ENCODE measurements around the gene PRR19. TPM values are rescaled to one million over a fixed set of nuclear protein-coding genes. Genes with fewer than 3 reads are reported as not detected.
A peak's percentile ranks its signal among the peaks of the same experiment; 100 is the strongest.
"Not testable (repeated sequence)": the region's sequence is repeated elsewhere in the genome, so short reads cannot be mapped to it uniquely, and the experiment has no call there.

Gene PRR19
- total RNA-seq, 1 donor from 2014 or later: 1.3 TPM

- H3K9me3 Mint-ChIP-seq (ENCODE audit: unreplicated experiment): no peaks in the 10 kb centered on the region
- H3K27me3 Mint-ChIP-seq (ENCODE audit: low read depth, unreplicated experiment): no peaks in the 10 kb centered on the region
- DNase-seq (ENCODE audit: low read depth) (no peak), FAIRE-seq (no peak)
- H3K27ac ChIP-seq (ENCODE audit: low read depth, low read length): no peak overlapping the region
- H3K4me3 ChIP-seq (ENCODE audit: insufficient read depth, low read depth, low read length): no peak overlapping the region
- no peak overlapping the region for H3K27ac Mint-ChIP-seq (ENCODE audit: unreplicated experiment)
- no peak overlapping the region for H3K9ac ChIP-seq (ENCODE audit: low read length)
- H3K9me3 ChIP-seq (ENCODE audit: insufficient read depth, low read depth, low read length): no peaks in the 10 kb centered on the region
- no peaks in the 10 kb centered on the region for H3K36me3 ChIP-seq (ENCODE audit: insufficient read depth, low read length)
- H3K36me3 Mint-ChIP-seq (ENCODE audit: low read depth, unreplicated experiment): no peaks in the 10 kb centered on the region
- no peaks in the 10 kb centered on the region for H3K4me1 Mint-ChIP-seq (ENCODE audit: low read depth, unreplicated experiment)
- H4K20me1 ChIP-seq (ENCODE audit: insufficient read depth, low read length): no peaks in the 10 kb centered on the region
- H3K4me3 Mint-ChIP-seq (ENCODE audit: unreplicated experiment): no peak overlapping the region
- no peak overlapping the region for H3K4me2 ChIP-seq (ENCODE audit: low read length)
- TF ChIP-seq, protein P1, sequence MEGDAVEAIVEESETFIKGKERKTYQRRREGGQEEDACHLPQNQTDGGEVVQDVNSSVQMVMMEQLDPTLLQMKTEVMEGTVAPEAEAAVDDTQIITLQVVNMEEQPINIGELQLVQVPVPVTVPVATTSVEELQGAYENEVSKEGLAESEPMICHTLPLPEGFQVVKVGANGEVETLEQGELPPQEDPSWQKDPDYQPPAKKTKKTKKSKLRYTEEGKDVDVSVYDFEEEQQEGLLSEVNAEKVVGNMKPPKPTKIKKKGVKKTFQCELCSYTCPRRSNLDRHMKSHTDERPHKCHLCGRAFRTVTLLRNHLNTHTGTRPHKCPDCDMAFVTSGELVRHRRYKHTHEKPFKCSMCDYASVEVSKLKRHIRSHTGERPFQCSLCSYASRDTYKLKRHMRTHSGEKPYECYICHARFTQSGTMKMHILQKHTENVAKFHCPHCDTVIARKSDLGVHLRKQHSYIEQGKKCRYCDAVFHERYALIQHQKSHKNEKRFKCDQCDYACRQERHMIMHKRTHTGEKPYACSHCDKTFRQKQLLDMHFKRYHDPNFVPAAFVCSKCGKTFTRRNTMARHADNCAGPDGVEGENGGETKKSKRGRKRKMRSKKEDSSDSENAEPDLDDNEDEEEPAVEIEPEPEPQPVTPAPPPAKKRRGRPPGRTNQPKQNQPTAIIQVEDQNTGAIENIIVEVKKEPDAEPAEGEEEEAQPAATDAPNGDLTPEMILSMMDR (IDR thresholded peaks at IDR 0.05; ENCODE audit: insufficient read depth, low read depth, low read length): no peak
- no peak for TF ChIP-seq EZH2 (IDR thresholded peaks at IDR 0.05; ENCODE audit: insufficient read depth, low read length)
- H2AFZ ChIP-seq (ENCODE audit: low read depth, low read length): no peak overlapping the region
- H3K27me3 ChIP-seq (ENCODE audit: insufficient read depth, low read length): no peaks in the 10 kb centered on the region
- no peaks in the 10 kb centered on the region for H3K4me1 ChIP-seq (ENCODE audit: insufficient read depth, low read length)
- no peaks in the 10 kb centered on the region for H3K79me2 ChIP-seq (ENCODE audit: insufficient read depth, low read length)
Measured at GRCh38 chr19:42261763-42262162, 40.2 kb upstream of the PRR19 start.

GRCh38 chr19:42266105-42266504 is 35.8 kb upstream of the PRR19 start:
- not testable (repeated sequence) for H4K20me1 ChIP-seq (ENCODE audit: insufficient read depth, low read length); H3K4me2 ChIP-seq (ENCODE audit: low read length); H3K27me3 ChIP-seq (ENCODE audit: insufficient read depth, low read length); H3K9me3 Mint-ChIP-seq (ENCODE audit: unreplicated experiment); H3K27ac ChIP-seq (ENCODE audit: low read depth, low read length); H3K9me3 ChIP-seq (ENCODE audit: insufficient read depth, low read depth, low read length); FAIRE-seq; H3K27ac Mint-ChIP-seq (ENCODE audit: unreplicated experiment); DNase-seq (ENCODE audit: low read depth); H3K27me3 Mint-ChIP-seq (ENCODE audit: low read depth, unreplicated experiment); H2AFZ ChIP-seq (ENCODE audit: low read depth, low read length); H3K36me3 Mint-ChIP-seq (ENCODE audit: low read depth, unreplicated experiment); H3K36me3 ChIP-seq (ENCODE audit: insufficient read depth, low read length); H3K9ac ChIP-seq (ENCODE audit: low read length); H3K4me3 Mint-ChIP-seq (ENCODE audit: unreplicated experiment); H3K4me3 ChIP-seq (ENCODE audit: insufficient read depth, low read depth, low read length)
- Histone ChIP-seq H3K4me1 (ENCODE audit: insufficient read depth, low read length) (peaks cover 21% of the 10 kb centered on the region), H3K79me2 (ENCODE audit: insufficient read depth, low read length) (peaks cover 18% of the 10 kb centered on the region)
- peaks cover 11% of the 10 kb centered on the region for H3K4me1 Mint-ChIP-seq (ENCODE audit: low read depth, unreplicated experiment)

DNA sequence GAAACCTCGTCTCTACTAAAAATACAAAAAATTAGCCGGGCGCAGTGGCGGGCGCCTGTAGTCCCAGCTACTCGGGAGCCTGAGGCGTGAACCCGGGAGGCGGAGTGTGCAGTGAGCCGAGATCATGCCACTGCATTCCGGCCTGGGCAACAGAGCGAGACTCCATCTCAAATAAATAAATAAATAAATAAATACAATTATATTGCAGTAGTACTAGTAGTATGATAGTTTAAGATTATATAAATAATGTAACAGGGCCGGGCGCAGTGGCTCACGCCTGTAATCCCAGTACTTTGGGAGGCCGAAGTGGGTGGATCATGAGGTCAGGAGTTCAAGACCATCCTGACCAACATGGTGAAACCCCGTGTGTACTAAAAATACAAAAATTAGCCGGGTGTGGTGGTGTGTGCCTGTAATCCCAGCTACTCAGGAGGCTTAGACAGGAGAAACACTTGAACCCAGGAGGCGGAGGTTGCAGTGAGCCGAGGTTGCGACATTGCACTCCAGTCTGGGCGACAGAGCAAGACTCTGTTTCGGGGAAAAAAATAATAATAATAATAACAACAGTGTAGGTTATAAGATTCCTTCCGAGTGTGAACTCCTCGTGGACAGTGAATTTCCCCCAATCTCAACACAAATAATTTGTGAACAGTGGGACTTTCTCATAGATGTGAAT is 34.9 kb upstream of the PRR19 start:
- Histone ChIP-seq H3K4me1 (ENCODE audit: insufficient read depth, low read length) (peaks cover 25% of the 10 kb centered on the region), H3K4me2 (ENCODE audit: low read length) (peak overlapping the region; percentile 94), H3K79me2 (ENCODE audit: insufficient read depth, low read length) (peaks cover 27% of the 10 kb centered on the region), H2AFZ (ENCODE audit: low read depth, low read length) (peak overlapping the region; percentile 80), H3K9ac (ENCODE audit: low read length) (peak overlapping the region; percentile 95)
- DNase-seq (ENCODE audit: low read depth); H3K27me3 ChIP-seq (ENCODE audit: insufficient read depth, low read length); H3K9me3 ChIP-seq (ENCODE audit: insufficient read depth, low read depth, low read length); H3K36me3 Mint-ChIP-seq (ENCODE audit: low read depth, unreplicated experiment); H3K9me3 Mint-ChIP-seq (ENCODE audit: unreplicated experiment); H3K4me3 ChIP-seq (ENCODE audit: insufficient read depth, low read depth, low read length); H4K20me1 ChIP-seq (ENCODE audit: insufficient read depth, low read length); H3K27ac ChIP-seq (ENCODE audit: low read depth, low read length); H3K4me3 Mint-ChIP-seq (ENCODE audit: unreplicated experiment); H3K36me3 ChIP-seq (ENCODE audit: insufficient read depth, low read length); H3K27me3 Mint-ChIP-seq (ENCODE audit: low read depth, unreplicated experiment); H3K27ac Mint-ChIP-seq (ENCODE audit: unreplicated experiment); FAIRE-seq: not testable (repeated sequence)
- H3K4me1 Mint-ChIP-seq (ENCODE audit: low read depth, unreplicated experiment): peaks cover 15% of the 10 kb centered on the region
